Heart left ventricle (tissue), 13 donors: ENCODE data around the gene GSDMA.

Source experiments
- POLR2A ChIP-seq, 2 donors: fragments of 450-650 bp; IDR thresholded peaks; one replicate each; pipeline ENCODE4 v1.6.1; 2017; ENCODE audit warnings: antibody characterized with exemption in 2 of 2, mild to moderate bottlenecking in 2 of 2, moderate library complexity in 2 of 2
- TF ChIP-seq, protein P1 (sequence below), 12 donors: fragments of 200-600 bp; sonication (generic) in 4 of 12; IDR thresholded peaks; one replicate each; pipeline versions ENCODE4 v1.5.0 to v1.8.0; 2018 to 2022; ENCODE audit warnings: antibody characterized with exemption in 12 of 12, mild to moderate bottlenecking in 5 of 12
- donor health status: ischemic (EF 13 %, LVEDD 7.1; RV severe dilation, severe dysfunction).
- donor health status: DM: no; HTN: yes; CAD: no.
- donor health status: DM: no; HTN: no; CAD: no.
- donor health status: ischemic (EF 25% LVEDD 6.9; RV normal size, moderate dysfunction).
- donor health status: ischemic (EF 25% LVEDD 5.7; RV mildly dilated, moderate dysfunction).
- donor health status: ischemic (EF 35%, LVEDD 5.7; RV mildly dilated, moderate dysfunction).
- donor health status: nonischemic (EF 11% LVEDD 7.7; RV severe dilation, severe dysfunction).
- donor health status: DM: yes; HTN: yes; CAD: no.
- donor health status: PGD.
- donor health status: ischemic (EF 29% LVEDD 5.4; RV normal size, mild dysfunction).
- donor health status: nonischemic (EF 23%, LVEDD 6.1; RV moderate dilation, normal function).

- no peak for TF ChIP-seq POLR2A (IDR thresholded peaks at IDR 0.05)
- TF ChIP-seq, protein P1, sequence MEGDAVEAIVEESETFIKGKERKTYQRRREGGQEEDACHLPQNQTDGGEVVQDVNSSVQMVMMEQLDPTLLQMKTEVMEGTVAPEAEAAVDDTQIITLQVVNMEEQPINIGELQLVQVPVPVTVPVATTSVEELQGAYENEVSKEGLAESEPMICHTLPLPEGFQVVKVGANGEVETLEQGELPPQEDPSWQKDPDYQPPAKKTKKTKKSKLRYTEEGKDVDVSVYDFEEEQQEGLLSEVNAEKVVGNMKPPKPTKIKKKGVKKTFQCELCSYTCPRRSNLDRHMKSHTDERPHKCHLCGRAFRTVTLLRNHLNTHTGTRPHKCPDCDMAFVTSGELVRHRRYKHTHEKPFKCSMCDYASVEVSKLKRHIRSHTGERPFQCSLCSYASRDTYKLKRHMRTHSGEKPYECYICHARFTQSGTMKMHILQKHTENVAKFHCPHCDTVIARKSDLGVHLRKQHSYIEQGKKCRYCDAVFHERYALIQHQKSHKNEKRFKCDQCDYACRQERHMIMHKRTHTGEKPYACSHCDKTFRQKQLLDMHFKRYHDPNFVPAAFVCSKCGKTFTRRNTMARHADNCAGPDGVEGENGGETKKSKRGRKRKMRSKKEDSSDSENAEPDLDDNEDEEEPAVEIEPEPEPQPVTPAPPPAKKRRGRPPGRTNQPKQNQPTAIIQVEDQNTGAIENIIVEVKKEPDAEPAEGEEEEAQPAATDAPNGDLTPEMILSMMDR (IDR thresholded peaks at IDR 0.05), result no peak
Measured at GRCh38 chr17:39935909-39936308, 26.9 kb upstream of the GSDMA start.
